8988T (cell line): ENCODE data around the gene ATP9B.

Experiments
- DNase-seq: peaks from one replicate; pipeline ENCODE4 v3.0.0; 2011

Gene ATP9B

GRCh38 chr18:79337184-79337583 is 268.0 kb downstream of the ATP9B start:
- no peak for DNase-seq

- no peak for DNase-seq
Measured at GRCh38 chr18:79337620-79338019, 268.4 kb downstream of the ATP9B start.

GRCh38 chr18:79339094-79339908 is 270.1 kb downstream of the ATP9B start:
- DNase-seq = no peak

- no peak for DNase-seq
Measured at GRCh38 chr18:79343567-79344207, 274.5 kb downstream of the ATP9B start.

GRCh38 chr18:79344208-79344581 is 275.0 kb downstream of the ATP9B start:
- DNase-seq = no peak

- no peak for DNase-seq
Measured at GRCh38 chr18:79345366-79345765, 276.2 kb downstream of the ATP9B start.

GRCh38 chr18:79345981-79346380 is 276.8 kb downstream of the ATP9B start:
- no peak for DNase-seq

GRCh38 chr18:79348066-79348465 is 278.9 kb downstream of the ATP9B start:
- DNase-seq = no peak

GRCh38 chr18:79352432-79352831 is 283.2 kb downstream of the ATP9B start:
- no peak for DNase-seq

GRCh38 chr18:79353267-79353666 is 284.1 kb downstream of the ATP9B start:
- DNase-seq = no peak

- no peak for DNase-seq
Measured at GRCh38 chr18:79354350-79354749, 285.2 kb downstream of the ATP9B start.

GRCh38 chr18:79355433-79356335 is 286.5 kb downstream of the ATP9B start:
- DNase-seq = no peak

- DNase-seq = no peak
Measured at GRCh38 chr18:79356435-79356834, 287.2 kb downstream of the ATP9B start.

GRCh38 chr18:79360933-79361332 is 291.7 kb downstream of the ATP9B start:
- DNase-seq = no peak

GRCh38 chr18:79361766-79362522 is 292.8 kb downstream of the ATP9B start:
- DNase-seq = no peak

GRCh38 chr18:79365701-79366100 is 296.5 kb downstream of the ATP9B start:
- DNase-seq = no peak

GRCh38 chr18:79366177-79367094 is 297.2 kb downstream of the ATP9B start:
- DNase-seq = no peak

GRCh38 chr18:79367480-79367879 is 298.3 kb downstream of the ATP9B start:
- no peak for DNase-seq

- DNase-seq = no peak
Measured at GRCh38 chr18:79367989-79368388, 298.8 kb downstream of the ATP9B start.

- no peak for DNase-seq
Measured at GRCh38 chr18:79368681-79369080, 299.5 kb downstream of the ATP9B start.

- DNase-seq = no peak
Measured at GRCh38 chr18:79371561-79372121, 302.4 kb downstream of the ATP9B start.
